Fibroblast of the aortic adventitia (primary cell): ENCODE measurements around the gene OTOP3. TPM values are rescaled to one million over a fixed set of nuclear protein-coding genes. Genes with fewer than 3 reads are reported as not detected.

Experiments
- DNase-seq: peaks from one replicate; pipeline ENCODE4 v3.0.0-alpha.2; 2010; ENCODE audit warnings: low read depth
- H3K4me3 ChIP-seq: 2 replicates; pipeline ENCODE4 v1.5.1; 2011; ENCODE audit warnings: low read depth, mild to moderate bottlenecking, control low read depth, low read length, moderate library complexity
- CTCF ChIP-seq: IDR thresholded peaks from 2 replicates; pipeline ENCODE4 v1.5.1; 2011; ENCODE audit warnings: mild to moderate bottlenecking, low read length, control low read depth, inconsistent platforms; ENCODE audit not compliant: insufficient read depth
- total RNA-seq: library from RNA; depleted of rRNA; stranded (reverse); fragments of >200 nt; gene quantifications from 2 replicates; pipeline ENCODE4 v1.2.3, GENCODE V29; 2012; ENCODE audit warnings: low replicate concordance

Gene OTOP3
- total RNA-seq, 1 donor, result not detected

- peak within 1 kb of the TSS; percentile 82 for H3K4me3 ChIP-seq
- TF ChIP-seq CTCF, result no peak
- DNase-seq, result peak; percentile 88
These were observed 51.8 kb downstream of the OTOP3 start, which contains the start of gene CDR2L for GRCh38 chr17:74987418-74987908. TSS of gene CDR2L (plus strand) at chr17:74987632. CDS start at chr17:74988044, 412 bp downstream.

GRCh38 chr17:74987909-74988711 is 52.4 kb downstream of the OTOP3 start:
- H3K4me3 ChIP-seq, result peak overlapping the region; percentile 82
- peak; percentile 66 for DNase-seq

DNA sequence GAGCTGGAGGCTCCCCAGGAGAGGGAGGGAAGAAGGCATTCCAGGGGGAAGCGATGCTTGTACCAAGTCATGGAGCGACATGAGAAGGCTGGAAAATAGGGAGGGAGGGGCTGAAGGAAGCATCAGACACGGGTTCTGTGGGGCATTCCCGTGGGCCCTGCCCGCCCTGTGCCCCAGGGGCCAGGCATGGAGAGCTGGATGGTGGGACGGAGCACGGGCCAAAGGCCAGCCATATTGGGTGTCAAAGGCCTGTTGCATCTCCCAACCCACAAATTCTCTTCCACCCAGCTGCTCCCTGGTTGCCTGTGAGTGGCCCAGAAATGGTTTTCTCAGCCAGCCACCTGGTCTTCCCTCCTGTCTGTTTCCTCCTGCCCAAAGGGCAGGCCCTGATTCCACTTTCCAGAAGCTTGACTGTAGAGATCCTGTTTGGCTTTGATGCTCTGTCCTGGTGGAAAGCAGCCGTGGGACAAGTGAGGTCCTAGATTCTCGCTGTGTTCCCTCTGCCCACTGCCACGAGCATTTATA is 54.9 kb downstream of the OTOP3 start:
- DNase-seq, result no peak
- H3K4me3 ChIP-seq, result no peak overlapping the region
- TF ChIP-seq CTCF, result no peak

More at GRCh38 chr17:74987909-74988711, 52.4 kb downstream of the OTOP3 start:
- TF ChIP-seq CTCF, result peak; percentile 48

GRCh38 chr17:74992223-74992622 is 56.5 kb downstream of the OTOP3 start:
- no peak for DNase-seq
- H3K4me3 ChIP-seq, result no peak overlapping the region
- TF ChIP-seq CTCF, result no peak

DNA sequence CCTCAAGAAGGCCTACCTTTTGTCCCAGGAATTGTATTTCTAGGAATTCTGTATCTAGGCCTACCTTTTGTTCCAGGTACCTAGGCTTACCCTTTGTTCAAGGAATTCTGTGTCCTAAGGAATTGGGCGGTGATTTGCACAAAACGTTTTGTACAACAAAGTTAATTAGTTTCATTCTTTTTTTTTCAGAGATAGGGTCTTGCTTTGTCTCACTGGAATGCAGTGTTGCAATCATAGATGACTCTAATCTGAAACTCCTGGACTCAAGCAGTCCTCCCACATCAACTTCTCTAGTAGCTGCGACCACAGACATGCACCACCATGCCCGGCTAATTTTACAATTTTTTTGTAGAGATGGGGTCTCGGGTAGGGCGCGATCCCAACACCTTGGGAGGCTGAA is 58.7 kb downstream of the OTOP3 start:
- H3K4me3 ChIP-seq, result no peak overlapping the region
- peak; percentile 61 for DNase-seq
- no peak for TF ChIP-seq CTCF

DNA sequence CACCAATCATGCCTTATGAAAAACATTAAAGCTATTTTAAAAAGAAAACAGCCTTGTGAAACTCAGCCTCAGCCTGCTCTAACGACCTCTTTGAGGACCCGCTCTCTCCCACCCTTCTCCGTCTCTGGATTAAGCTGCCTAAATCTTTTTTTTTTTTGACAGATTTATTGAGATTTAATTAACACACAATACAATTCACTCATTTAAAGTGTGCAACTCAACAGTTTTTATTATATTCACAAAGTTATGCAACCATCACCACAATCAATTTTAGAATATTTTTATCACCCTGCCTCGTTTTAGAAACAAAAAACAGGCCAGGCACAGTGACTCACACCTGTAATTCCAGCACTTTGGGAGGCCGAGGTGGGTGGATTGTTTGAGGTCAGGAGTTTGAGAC is 60.1 kb downstream of the OTOP3 start:
- no peak for DNase-seq
- TF ChIP-seq CTCF, result no peak
- H3K4me3 ChIP-seq, result no peak overlapping the region
